GM18870 (cell line): ENCODE results near the gene PLEK.

Experiments used
- ATAC-seq: cut with Tn5 transposase; IDR thresholded peaks from one replicate; pipeline ENCODE4 v1.9.1; 2021; ENCODE audit warnings: moderate library complexity; ENCODE audit not compliant: unreplicated experiment

PLEK gene

DNA sequence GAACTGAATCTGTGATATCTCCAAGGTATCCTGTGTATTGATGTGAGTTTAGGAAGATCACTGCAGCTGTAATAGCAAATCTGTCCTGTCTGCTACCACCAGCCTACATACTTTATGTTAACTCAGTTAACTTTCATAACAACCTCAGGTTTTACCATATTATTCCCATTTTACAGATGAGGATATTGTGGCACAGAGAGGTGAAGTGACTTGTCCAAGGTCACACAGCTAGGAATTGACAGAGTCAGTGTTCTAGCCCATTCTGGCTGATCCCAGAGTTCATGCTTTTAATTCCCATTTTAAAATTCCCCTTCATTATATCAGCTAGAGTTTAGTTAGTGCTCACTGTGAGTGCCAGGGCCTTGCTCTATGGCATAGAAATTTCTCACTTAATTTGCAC, 49.4 kb downstream of the PLEK start:
- no peak for ATAC-seq

DNA sequence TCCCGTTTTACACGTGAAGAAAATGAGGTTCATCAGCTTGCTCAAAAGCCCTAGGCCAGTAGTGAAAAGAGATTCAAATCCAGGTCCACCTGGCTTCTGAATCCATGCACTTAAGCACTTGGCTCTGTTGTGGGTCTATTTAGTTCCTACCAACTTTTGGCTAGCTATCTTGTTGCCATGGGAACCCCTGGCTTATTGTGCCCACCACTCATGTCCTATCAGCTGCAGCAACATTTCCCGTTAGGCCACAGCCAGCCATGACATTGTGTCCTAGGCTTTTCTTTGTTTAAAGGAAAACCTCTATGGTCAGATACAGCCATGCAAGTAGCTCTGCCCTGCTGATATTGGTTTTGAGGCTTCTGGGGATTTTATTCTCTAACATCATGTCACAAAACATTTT, 49.8 kb downstream of the PLEK start:
- ATAC-seq, result no peak

DNA sequence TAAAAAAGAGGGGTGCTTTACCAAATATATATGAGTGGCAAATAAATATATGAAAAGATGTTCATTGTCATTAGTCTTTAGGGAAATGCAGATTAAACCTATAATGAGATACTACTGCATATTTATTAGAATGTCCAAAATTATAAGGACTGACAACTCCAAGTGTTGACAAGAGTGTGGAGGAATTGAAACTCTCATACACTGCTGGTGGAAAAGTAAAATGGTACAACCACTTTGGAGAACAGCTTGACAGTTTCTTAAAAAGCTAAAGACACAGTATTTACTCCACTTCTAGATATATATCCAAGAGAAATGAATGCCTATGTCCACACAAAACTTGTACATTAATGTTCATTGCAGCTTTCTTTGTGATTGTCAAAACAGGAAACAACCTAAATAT, 50.4 kb downstream of the PLEK start:
- no peak for ATAC-seq

DNA sequence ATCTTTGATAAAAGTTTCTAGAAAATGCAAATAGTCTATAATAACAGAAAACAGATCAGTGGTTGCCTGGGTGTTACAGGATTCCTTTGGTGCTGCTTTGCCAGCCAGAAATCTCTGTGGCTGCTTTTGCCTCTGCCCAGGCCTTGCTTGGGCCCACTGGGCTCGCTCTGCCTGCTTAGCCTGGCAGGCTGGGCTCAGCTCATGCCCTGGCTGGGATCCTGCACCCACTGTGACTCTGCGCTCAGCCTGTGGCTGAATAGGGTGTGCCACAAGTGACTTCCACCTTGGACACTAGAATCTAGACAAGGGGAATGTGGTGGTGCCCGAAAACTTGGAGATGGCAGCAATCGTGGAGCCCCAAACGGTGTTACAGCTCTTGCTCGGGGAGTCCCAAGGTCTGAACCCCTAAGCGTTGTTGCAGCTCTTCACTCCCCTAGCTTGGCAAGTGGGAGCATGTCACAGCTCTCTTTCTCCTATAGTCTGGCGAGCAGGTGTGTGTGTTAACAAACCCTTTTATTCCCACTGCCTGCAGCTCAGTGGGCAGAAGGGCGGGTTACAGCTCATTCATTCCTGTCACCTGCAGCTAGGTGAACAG, 51.1 kb downstream of the PLEK start:
- no peak for ATAC-seq

DNA sequence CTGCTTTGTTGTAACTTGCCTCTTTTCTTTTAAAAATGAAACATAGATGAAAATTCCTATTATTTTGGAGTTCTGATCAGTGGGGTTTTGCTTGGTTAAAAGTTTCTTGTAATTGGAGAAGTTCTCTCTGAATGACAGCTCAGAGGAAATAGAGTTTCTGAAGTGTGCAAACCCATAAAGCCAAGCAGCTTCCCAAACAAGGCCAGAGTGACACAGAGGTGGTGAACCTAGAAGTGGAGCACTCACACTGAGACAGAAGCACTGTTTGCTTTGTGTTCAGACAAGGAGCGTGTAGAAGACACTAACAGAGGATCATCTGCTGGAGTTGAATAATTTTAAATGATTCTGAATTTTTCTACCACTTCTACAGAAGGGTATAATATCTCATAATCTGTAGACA, 52.8 kb downstream of the PLEK start:
- no peak for ATAC-seq

DNA sequence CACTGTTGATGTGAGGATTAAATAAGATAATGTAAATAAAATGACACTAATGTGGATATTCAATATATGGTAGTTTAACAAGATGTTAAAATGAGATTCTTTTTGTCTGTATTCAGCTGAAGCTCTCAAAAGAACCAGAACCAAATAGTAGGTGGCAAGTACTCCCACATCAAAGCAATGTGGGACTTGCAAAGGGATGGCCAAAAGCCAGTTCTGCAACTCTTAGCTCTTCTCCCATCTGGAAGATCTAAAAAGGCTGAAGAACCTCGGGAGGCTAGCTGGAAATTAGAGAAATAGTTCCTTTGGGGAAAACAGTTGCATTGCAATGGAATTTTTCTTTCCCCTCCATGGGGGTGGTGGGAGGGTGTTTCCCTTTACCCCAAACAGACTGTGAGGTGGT, 53.3 kb downstream of the PLEK start:
- ATAC-seq, result no peak

DNA sequence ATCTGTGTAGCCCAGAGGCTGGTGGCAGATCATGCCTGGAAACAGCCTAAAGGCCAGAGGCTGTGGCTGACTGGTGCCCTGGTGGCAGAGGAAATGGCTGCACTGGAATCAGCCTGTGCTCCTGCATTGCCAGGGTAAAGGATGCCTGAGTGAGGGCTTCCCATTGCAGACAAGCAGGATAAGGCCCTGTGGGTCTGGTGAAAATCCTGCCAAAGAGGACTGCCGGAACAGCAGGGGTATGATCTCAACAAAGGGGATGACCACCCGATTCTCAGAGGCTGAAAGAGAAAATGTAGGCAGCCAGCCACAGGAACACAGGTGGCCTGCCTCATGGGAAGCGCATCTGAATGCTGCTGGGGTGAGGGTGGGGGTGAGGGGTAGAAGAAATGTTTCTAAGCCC, 53.8 kb downstream of the PLEK start:
- ATAC-seq, result no peak

DNA sequence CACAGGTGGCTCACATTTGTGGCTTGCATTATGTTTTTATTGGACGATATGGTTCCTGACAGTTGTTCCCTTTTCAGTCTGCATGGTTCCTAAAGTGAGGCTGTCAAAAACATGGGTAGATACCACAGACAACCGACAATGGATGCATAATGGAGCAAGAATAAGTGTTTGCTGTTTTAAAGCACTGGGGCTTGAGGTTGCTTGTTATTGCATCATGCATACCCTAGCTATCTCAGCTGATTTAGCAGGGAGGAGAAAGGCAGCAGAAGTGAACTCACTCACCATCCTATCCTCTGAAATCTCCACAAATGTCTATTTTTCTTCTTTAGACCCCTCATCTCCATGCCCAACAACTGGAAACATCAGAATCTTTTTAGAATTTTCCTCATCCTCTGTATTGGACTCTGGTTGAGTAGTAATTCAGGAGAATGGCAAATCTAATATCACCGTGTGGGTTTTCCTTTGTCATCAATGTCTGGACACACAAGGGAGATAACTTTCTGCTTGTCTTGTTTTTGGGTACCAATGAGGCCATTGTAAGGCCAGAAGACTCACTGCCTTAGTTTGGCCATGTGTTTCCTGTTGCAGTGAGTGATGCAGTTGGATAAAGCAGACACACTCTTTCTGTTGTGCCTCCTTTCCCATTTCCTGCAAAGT, 55.3 kb downstream of the PLEK start:
- no peak for ATAC-seq

DNA sequence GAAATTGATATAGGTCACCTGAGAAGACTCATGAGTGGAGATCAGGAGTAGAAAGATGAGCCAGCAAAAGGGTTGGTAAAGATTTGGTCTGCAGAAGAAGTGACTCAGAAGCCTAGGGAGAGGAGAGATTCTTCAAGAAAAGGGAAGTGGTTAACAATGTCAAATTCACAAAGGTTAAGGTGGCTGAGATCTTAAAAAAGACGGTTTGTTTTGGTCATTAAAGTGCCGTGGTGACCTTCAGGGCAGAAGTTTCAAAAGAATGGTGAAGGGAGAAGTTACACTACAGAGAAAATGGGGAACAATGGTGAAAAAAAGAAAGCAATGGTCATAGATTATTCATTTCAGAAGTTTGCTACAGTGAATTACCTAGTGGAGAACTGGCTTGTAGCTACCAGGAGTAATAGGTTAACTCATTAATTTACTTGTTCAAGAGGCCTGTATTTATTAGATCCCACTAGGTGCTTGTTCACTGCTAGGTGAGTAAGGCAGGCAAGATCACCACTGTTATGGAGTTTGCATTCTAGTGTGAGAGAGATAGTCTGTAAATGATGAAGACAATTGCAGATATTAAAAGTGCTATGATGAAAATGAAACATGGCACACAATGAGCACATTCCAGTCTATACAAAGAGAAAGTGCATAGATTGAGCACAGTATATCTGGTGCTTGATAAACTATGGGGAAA, 59.0 kb downstream of the PLEK start:
- ATAC-seq, result peak; percentile 89

DNA sequence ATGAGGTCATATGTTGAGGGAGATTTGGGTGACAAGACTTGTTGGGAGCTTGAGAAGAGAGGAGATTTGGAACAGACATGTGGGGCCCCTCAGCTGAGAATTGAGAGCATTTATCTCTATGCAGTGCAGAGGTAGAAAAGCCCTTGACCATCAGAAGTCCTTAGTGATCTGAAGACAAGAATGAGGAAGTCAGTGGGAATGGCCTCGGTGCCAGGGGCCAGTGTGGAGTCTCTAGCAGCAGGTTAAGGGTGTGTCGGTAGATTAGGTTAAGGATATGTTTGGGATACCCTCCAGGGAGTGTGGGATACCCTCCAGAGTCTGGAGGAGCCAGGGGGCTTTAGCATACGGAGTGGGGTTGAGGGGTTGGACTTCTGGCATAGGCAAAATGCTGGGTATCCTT, 60.4 kb downstream of the PLEK start:
- ATAC-seq, result no peak

DNA sequence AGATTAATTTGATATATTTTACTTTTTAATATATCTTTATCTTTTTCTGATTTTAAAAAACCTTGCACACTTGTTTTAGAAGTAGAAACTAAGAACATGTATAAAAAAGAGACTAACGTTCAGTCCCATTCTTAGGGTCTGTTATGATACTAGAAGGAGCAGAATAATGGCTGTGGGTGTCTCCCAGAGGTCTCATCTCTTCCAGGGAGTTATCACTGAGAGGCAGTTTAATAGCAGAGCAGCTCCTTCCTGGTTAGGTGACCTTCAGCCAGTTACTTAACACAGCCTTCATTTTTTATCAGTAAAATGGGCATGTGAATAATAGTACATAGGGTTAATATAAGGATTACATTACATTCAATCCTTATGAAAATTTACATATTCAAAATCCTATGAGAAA, 61.4 kb downstream of the PLEK start:
- ATAC-seq, result no peak

DNA sequence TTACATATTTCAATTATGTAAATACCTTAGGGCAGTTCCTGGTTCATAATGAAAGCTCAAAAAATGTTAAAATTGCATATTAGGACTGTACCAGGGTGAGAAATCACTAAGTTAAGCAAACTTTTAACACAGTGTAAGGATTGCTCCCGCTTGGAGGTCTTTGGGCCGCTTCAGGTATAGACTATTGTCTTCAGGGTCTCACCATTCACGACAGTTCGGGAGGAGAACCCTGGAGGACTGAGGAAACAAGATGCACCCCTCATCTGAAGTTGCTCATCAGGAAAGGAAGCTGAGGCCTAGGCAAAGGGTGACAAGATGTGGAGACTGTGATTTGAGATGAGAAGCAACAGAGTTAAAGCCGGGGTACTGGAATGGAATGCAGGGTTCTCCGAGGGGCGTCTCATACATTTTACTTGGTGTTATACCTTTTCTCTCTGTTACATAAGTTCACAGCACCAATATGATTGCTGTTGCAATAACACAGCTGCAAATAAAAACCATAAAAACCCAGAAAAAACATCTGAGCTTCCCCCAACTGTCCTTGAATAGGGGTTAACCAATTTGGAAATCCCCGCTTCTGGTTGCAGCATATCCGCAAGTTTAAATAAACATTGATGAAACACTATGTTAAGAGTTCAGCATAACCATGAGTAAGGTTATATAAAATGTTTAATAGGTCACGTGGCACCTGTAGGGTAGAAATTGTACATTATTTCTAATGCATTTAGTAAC, 61.9 kb downstream of the PLEK start:
- ATAC-seq, result peak; percentile 26

DNA sequence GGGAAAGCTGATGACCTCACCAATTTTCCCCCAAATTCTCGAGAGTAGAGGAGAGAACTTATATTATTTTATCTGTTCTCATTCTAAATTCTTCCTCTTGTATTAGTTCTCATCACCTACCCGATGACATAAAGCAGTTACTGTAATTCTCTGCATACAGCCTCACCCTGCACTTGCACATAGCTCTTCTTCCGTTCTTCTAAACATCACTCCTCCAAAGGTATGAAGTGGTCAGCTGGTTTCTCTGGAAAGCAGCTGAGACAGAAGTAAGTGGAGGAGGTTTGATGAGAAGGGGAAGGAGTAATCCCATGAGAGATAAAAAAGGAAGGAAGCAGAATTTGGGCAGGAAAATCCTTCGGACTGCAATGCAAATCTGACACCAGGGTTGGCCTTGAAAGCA, 63.0 kb downstream of the PLEK start:
- no peak for ATAC-seq

DNA sequence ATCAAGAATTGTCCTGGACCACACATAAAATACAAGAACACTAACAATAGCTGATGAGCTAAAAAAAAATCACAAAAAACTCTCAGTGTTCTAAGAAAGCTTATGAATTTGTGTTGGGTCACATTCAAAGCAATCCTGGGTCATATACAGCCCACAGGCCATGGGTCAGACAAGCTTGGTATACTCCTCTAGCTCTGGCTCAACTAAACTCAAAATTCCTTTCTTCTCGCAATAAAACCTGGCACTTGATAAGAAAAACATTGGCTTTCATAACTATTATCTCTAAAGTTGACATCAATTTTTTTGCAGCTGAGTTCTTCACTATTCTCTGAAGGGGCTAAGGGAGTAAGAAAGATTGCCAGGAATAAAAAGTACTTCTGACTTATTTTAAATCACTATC, 63.7 kb downstream of the PLEK start:
- no peak for ATAC-seq

DNA sequence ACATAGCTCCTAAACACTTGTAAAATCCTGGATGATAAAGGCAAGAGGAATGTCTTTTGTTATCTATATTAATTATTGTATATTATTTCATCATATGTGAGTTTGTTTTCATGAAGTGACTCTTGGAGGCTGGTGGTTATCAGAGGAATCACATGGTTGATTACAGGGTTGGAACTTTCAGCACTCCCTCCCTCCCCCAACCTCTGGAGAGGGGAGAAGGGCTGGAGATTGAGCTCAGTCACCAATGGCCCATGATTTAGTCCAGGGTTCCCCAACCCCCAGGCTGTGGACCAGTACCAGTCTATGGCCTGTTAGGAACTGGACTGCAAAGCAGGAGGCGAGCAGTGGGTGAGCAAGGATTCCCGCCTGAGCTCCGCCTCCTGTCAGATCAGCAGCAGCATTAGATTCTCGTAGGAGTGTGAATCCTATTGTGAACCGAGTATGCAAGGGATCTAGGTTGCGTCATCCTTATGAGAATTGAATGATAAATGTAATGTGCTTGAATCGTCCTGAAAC, 64.3 kb downstream of the PLEK start:
- no peak for ATAC-seq

DNA sequence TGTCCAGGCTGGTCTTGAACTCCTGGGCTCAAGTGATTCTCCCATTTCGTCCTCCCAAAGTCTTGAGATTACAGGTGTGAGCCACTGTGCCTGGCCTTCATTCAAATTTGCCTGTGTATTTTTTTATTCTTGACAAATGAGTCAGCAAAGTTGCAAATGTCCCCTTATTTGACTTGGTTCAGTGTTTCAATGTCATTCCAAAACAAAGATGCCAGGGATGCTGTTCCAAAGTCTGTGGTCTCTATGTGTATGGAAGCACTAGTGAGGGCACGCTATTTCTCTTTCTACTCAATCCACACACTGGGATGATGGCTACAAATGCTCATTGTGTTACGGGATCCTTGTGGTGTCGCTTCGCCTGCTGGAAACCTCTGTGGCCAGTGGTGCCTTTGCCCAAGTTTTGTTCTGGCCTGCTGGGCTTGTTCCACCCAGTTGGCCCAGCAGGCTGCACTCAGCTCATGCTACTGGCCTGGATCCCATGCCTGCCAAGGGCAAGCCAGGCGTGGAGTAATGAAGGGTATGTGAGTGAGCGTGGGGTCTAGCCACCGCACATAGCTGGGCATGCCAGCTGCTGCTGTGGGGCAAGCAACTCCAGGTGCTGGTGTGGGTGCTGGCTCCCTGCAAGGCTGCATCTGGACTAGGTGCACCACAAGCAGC, 66.4 kb downstream of the PLEK start:
- no peak for ATAC-seq

DNA sequence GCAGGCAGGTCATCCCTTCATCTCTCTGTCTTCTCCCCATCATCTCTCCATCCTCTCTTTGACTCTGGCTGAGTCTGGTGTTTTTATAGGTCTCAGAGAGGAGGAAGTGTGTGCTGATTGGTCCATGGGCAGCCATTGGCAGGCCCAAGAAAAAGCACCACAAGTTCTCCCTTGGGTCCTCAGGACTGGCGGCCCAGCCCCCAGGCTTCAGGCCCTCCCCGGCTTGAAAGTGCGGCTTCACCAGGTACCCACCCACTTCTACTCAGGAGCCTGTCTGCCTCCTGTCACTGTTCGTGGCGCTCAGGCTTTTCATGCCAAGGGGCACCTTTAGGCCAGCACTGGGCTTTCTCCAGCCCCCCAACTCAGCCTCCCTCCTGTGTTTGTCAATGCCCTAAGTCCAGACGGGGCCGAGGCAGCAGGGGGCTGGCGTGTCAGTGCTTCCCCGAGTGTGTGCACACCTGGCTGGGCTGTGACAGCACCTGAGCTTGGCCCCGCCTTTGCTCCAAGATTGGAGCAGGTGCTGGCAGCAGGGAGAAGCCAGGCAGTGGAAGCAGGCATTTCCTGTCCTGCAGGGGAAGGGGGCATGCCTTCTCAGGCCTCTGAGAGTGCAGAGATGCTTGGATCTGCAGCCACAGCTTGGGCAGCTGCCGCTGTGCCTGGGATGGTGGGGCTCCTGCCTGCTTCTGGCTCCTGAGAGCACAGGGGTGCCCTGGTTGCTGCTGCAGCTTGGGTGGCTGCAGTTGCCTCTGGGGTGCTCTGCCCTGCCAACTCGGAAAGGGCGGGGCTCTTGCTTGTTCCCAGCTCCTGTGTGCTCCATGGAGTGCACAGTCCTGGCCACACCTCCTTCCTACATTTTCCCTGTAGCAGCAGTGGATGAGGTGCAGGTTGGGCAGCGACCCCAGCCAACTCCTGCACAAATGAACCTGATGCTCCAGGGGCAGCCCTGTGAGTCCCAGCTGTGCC, 67.9 kb downstream of the PLEK start:
- no peak for ATAC-seq

DNA sequence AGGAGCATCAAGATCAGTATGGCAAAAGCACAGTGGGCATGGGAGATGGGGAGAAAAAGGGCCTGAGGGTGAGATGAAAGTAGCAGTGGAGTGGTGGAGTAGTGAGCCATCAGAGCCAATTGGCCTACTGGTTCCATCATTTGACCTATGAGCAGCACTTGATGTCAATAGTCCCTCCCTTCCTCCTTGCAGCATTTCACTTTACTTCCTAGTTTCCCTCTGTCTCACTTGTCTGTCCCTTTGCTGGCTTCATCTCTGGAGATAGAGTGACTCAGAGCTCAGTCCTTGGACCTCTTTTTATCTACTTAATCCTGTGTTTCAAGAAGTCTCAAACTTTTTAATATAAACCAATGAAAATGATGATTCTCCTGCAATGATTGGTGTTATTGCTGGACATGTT, 69.9 kb downstream of the PLEK start:
- ATAC-seq, result no peak

DNA sequence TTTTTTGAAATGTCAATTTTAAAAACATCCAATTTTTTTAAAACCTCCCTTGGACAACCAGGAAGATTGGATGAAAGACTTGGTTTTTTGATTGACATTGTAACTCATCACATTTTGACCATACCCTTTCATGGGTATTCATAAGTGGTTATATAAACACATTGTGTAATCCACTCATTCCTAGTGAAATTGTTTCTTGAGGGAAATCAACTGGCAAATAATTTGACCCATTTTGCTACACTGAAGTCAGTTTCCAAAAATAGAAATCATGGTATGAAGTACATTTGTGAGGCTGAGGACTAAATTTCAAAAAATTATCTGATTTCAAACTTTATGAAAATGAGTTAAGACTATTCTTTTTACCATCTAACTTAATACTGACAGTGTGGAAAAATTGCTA, 70.5 kb downstream of the PLEK start:
- no peak for ATAC-seq

DNA sequence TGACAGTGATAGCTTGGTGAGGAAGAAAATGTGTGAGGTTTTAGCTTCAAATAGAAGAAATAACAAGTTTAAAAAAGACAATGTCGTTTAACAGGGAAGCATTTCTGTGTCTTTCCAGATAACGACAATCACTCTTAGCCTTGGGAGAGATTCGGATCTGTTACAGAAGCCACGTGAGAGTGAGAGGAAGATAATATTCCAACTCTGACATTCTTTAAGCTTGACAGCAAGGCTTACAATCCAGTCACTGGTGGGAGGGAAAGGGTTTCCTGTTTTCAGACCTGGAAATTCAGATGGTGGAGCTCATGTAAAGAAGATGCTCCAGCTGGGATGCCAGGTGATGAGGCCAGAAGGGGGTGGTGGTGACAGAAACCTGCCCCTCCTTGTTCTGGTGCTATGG, 71.2 kb downstream of the PLEK start:
- ATAC-seq, result no peak
